ENCODE results near the gene WDR88. TPM values are rescaled to one million over a fixed set of nuclear protein-coding genes. Genes with fewer than 3 reads are reported as not detected.
A peak's percentile ranks its signal among the peaks of the same experiment; 100 is the strongest.

Gene WDR88
- total RNA-seq (2014; rRNA removed; shearing (Covaris generic)) (not detected in 2 replicates), polyA plus RNA-seq (2016; fragmentation: Nextera tagmentation; extraction: Ambion mirVana) (not detected in 2 replicates)
- long read RNA-seq = 0 reads

GRCh38 chr19:33132021-33132420 is at the start of gene WDR88:
TSS of gene WDR88 (plus strand) at chr19:33132114. CDS start at chr19:33132170, 56 bp downstream.
- peaks cover 5% of the 10 kb centered on the region for H3K4me1 ChIP-seq (ENCODE audit: insufficient read depth)
- Mint-ChIP-seq H3K36me3 (ENCODE audit: low read depth) (peaks cover 20% of the 10 kb centered on the region), H3K9me3 (no peaks in the 10 kb centered on the region; the same call in 2 of the 3 replicates), H3K27ac (no peak within 1 kb of the TSS), H3K27me3 (ENCODE audit: insufficient read depth, low read depth, poor library complexity) (peaks cover 11% of the 10 kb centered on the region), H3K4me3 (no peak within 1 kb of the TSS), H3K4me1 (peaks cover 6% of the 10 kb centered on the region; the same call in 2 of the 3 replicates)
- H3K4me2 ChIP-seq = no peak within 1 kb of the TSS
- H3K27ac ChIP-seq (ENCODE audit: low read depth) = no peak within 1 kb of the TSS
- peaks cover under 1% of the 10 kb centered on the region; the same call in 1 of the 2 replicates for H3K36me3 ChIP-seq (ENCODE audit: insufficient read depth)
- H2AFZ ChIP-seq = no peak within 1 kb of the TSS
- no peaks in the 10 kb centered on the region for H4K20me1 ChIP-seq (replicated peaks; ENCODE audit: insufficient read depth)
- no peaks in the 10 kb centered on the region for H3K27me3 ChIP-seq (ENCODE audit: insufficient read depth)
- peak; percentile 42 for DNase-seq (ENCODE audit: low spot score)
- no peaks in the 10 kb centered on the region for H3K79me2 ChIP-seq (replicated peaks; ENCODE audit: insufficient read depth)
- H3F3A ChIP-seq (replicated peaks; ENCODE audit: low read depth) = no peaks in the 10 kb centered on the region
- ATAC-seq = peak; percentile 47
- H3K9me2 ChIP-seq (ENCODE audit: insufficient read depth) = no peaks in the 10 kb centered on the region
- no peak within 1 kb of the TSS for H3K4me3 ChIP-seq
- TF ChIP-seq EZH2phosphoT487 (IDR thresholded peaks at IDR 0.05; ENCODE audit: unreplicated experiment) = no peak
- no peak for TF ChIP-seq ZNF331 (CRISPR knock-in tag; IDR thresholded peaks at IDR 0.05; ENCODE audit: low read depth)
- no peak for TF ChIP-seq JUNB (IDR thresholded peaks at IDR 0.05; ENCODE audit: unreplicated experiment)
- TF ChIP-seq, protein P1, sequence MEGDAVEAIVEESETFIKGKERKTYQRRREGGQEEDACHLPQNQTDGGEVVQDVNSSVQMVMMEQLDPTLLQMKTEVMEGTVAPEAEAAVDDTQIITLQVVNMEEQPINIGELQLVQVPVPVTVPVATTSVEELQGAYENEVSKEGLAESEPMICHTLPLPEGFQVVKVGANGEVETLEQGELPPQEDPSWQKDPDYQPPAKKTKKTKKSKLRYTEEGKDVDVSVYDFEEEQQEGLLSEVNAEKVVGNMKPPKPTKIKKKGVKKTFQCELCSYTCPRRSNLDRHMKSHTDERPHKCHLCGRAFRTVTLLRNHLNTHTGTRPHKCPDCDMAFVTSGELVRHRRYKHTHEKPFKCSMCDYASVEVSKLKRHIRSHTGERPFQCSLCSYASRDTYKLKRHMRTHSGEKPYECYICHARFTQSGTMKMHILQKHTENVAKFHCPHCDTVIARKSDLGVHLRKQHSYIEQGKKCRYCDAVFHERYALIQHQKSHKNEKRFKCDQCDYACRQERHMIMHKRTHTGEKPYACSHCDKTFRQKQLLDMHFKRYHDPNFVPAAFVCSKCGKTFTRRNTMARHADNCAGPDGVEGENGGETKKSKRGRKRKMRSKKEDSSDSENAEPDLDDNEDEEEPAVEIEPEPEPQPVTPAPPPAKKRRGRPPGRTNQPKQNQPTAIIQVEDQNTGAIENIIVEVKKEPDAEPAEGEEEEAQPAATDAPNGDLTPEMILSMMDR (conservative IDR thresholded peaks at IDR 0.05; ENCODE audit: low read depth in 2 of 2) = no peak
- no peak for TF ChIP-seq STAT1 (IDR thresholded peaks at IDR 0.05; ENCODE audit: unreplicated experiment)
- TF ChIP-seq ZNF462 (CRISPR knock-in tag; IDR thresholded peaks at IDR 0.05) = no peak
- no peak for TF ChIP-seq ZNF114 (CRISPR knock-in tag; IDR thresholded peaks at IDR 0.05)
- no peak for TF ChIP-seq ETS1 (IDR thresholded peaks at IDR 0.05)
- no peak for TF ChIP-seq POLR2AphosphoS5 (IDR thresholded peaks at IDR 0.05; ENCODE audit: low read depth)
- no peak for TF ChIP-seq REST (IDR thresholded peaks at IDR 0.05; ENCODE audit: unreplicated experiment)
- no peak for TF ChIP-seq EZH2 (IDR thresholded peaks at IDR 0.05; ENCODE audit: low read depth, unreplicated experiment)
- no peak for TF ChIP-seq CREB1 (CRISPR knock-in tag; IDR thresholded peaks at IDR 0.05; ENCODE audit: low read depth)
- no peak for TF ChIP-seq NANOG (IDR thresholded peaks at IDR 0.05; ENCODE audit: borderline replicate concordance)
